Keratinocyte (primary cell): ENCODE results near the gene MFSD6. TPM values are rescaled to one million over a fixed set of nuclear protein-coding genes. Genes with fewer than 3 reads are reported as not detected.

Source experiments
- DNase-seq: peaks from one replicate; pipeline ENCODE4 v3.0.0-alpha.2; 2011; ENCODE audit warnings: low read depth, missing footprints, low spot score
- FAIRE-seq: peaks from 2 replicates; lab custom pipeline; 2011; peaks lifted over from hg19 to GRCh38; lab: Jason Lieb, UNC
- H2AFZ ChIP-seq: 2 replicates; pipeline ENCODE4 v1.6.0; 2012; ENCODE audit warnings: low read length, control low read depth, inconsistent platforms; ENCODE audit not compliant: control insufficient read depth
- H3K27ac ChIP-seq: 2 replicates; pipeline ENCODE4 v1.5.1; 2011; ENCODE audit warnings: low read length; ENCODE audit not compliant: control insufficient read depth, insufficient read depth
- H3K27me3 ChIP-seq: 3 replicates; pipeline ENCODE4 v1.6.0; 2011; ENCODE audit warnings: low read length; ENCODE audit not compliant: control insufficient read depth, insufficient read depth; ENCODE audit errors: extremely low read depth
- H3K36me3 ChIP-seq, 2 experiments: 2 replicates in 1 of 2; 3 replicates in 1 of 2; pipeline ENCODE4 v1.5.1; 2011; ENCODE audit warnings: low read length in 2 of 2, mild to moderate bottlenecking in 1 of 2; ENCODE audit not compliant: control insufficient read depth in 2 of 2, insufficient read depth in 2 of 2; ENCODE audit errors: extremely low read depth in 1 of 2
- H3K4me1 ChIP-seq: 3 replicates; pipeline ENCODE4 v1.5.1; 2011; ENCODE audit warnings: low read length; ENCODE audit not compliant: control insufficient read depth, insufficient read depth; ENCODE audit errors: extremely low read depth
- H3K4me2 ChIP-seq: 3 replicates; pipeline ENCODE4 v1.6.0; 2011; ENCODE audit warnings: low read depth, low read length; ENCODE audit not compliant: control insufficient read depth, insufficient read depth; ENCODE audit errors: extremely low read depth
- H3K4me3 ChIP-seq, 3 experiments: fragments of 200-600 bp in 1 of 3; sonication (generic) in 1 of 3; 2 replicates in 2 of 3; 3 replicates in 1 of 3; pipeline ENCODE4 v1.5.1; 2011 to 2016; ENCODE audit warnings: low read length in 3 of 3, mild to moderate bottlenecking in 3 of 3, control low read depth in 2 of 3, inconsistent platforms in 1 of 3, low read depth in 1 of 3, mixed read lengths in 1 of 3, mixed run types in 1 of 3, moderate library complexity in 1 of 3; ENCODE audit not compliant: control insufficient read depth in 2 of 3, insufficient read depth in 2 of 3; ENCODE audit errors: extremely low read depth in 1 of 3
- H3K79me2 ChIP-seq: 2 replicates; pipeline ENCODE4 v1.6.0; 2012; ENCODE audit warnings: low read length; ENCODE audit not compliant: control insufficient read depth, insufficient read depth
- H3K9ac ChIP-seq: 3 replicates; pipeline ENCODE4 v1.6.0; 2011; ENCODE audit warnings: low read length; ENCODE audit not compliant: control insufficient read depth, insufficient read depth; ENCODE audit errors: extremely low read depth
- H3K9me1 ChIP-seq: 3 replicates; pipeline ENCODE4 v1.6.0; 2011; ENCODE audit warnings: low read length; ENCODE audit not compliant: control insufficient read depth, insufficient read depth; ENCODE audit errors: extremely low read depth
- H3K9me3 ChIP-seq: 2 replicates; pipeline ENCODE4 v1.5.1; 2012; ENCODE audit warnings: low read depth, low read length; ENCODE audit not compliant: control insufficient read depth
- H4K20me1 ChIP-seq: 3 replicates; pipeline ENCODE4 v1.6.0; 2011; ENCODE audit warnings: low read length; ENCODE audit not compliant: control insufficient read depth, insufficient read depth; ENCODE audit errors: extremely low read depth
- CTCF ChIP-seq, 3 experiments: IDR thresholded peaks in 1 of 3; conservative IDR thresholded peaks in 1 of 3; optimal IDR thresholded peaks in 1 of 3; 2 replicates in 2 of 3; 3 replicates in 1 of 3; pipeline versions ENCODE3 to v1.5.1; 2011; ENCODE audit warnings: low read length in 3 of 3, mild to moderate bottlenecking in 3 of 3, moderate library complexity in 2 of 3, control low read depth in 1 of 3, inconsistent platforms in 1 of 3; ENCODE audit not compliant: insufficient read depth in 2 of 3; ENCODE audit errors: extremely low read depth in 1 of 3
- EZH2 ChIP-seq: IDR thresholded peaks from one replicate; pipeline ENCODE4 v1.6.1; 2012; ENCODE audit warnings: inconsistent platforms, mild to moderate bottlenecking, low read length, moderate library complexity
- dilution Hi-C: fragments of 300-500 bp; cut with MboI; formaldehyde crosslinking; loops from one replicate; pipeline ENCODE4 v1.7.0; 2020; ENCODE audit warnings: low sequenced_read_pairs; ENCODE audit not compliant: extremely low pct_ligation_motif_present
- polyA plus RNA-seq, 5 experiments: library from polyadenylated mRNA; depleted of rRNA in 3 of 5; stranded (reverse) in 3 of 5; stranded (forward) in 1 of 5; unstranded in 1 of 5; fragments of >200 nt; gene quantifications; 1 replicate in 1 of 5; 2 replicates in 3 of 5; 3 replicates in 1 of 5; pipeline versions ENCODE4 v1.2.1 to v1.2.3, GENCODE V29; 2011 to 2012; ENCODE audit warnings: missing spikeins in 2 of 5, low read depth in 1 of 5, low replicate concordance in 1 of 5

MFSD6 gene
- polyA plus RNA-seq, 1 donor (not counting 4 experiments of a cell fraction or from before 2014, with no cell fraction given) = 11.0 TPM

GRCh38 chr2:190405070-190405469 is 3.1 kb upstream of the MFSD6 start:
- H3K27ac ChIP-seq = no peak overlapping the region
- H3K4me2 ChIP-seq = no peak overlapping the region
- no peaks in the 10 kb centered on the region for H3K27me3 ChIP-seq
- no peak for DNase-seq
- peaks cover 16% of the 10 kb centered on the region for H3K4me1 ChIP-seq
- no peaks in the 10 kb centered on the region for H3K9me3 ChIP-seq
- H2AFZ ChIP-seq = no peak overlapping the region
- H3K79me2 ChIP-seq = no peaks in the 10 kb centered on the region
- H3K9ac ChIP-seq = no peak overlapping the region
- no peaks in the 10 kb centered on the region for H4K20me1 ChIP-seq
- FAIRE-seq = no peak
- no peak overlapping the region for H3K4me3 ChIP-seq
- dilution Hi-C loops = no loop called here
- TF ChIP-seq CTCF (optimal IDR thresholded peaks at IDR 0.05 in 1 of 3, IDR thresholded peaks at IDR 0.05 in 1 of 3, conservative IDR thresholded peaks at IDR 0.05 in 1 of 3; ENCODE audit: extremely low read depth in 1 of 3, insufficient read depth in 2 of 3, low read length in 3 of 3) (no peak), EZH2 (no peak)
- H3K36me3 ChIP-seq = no peaks in the 10 kb centered on the region
- no peaks in the 10 kb centered on the region for H3K9me1 ChIP-seq

- H3K9ac ChIP-seq = no peak overlapping the region
- no peak overlapping the region for H3K4me3 ChIP-seq
- TF ChIP-seq EZH2 (no peak), CTCF (optimal IDR thresholded peaks at IDR 0.05 in 1 of 3, IDR thresholded peaks at IDR 0.05 in 1 of 3, conservative IDR thresholded peaks at IDR 0.05 in 1 of 3; ENCODE audit: extremely low read depth in 1 of 3, insufficient read depth in 2 of 3, low read length in 3 of 3) (no peak)
- H3K79me2 ChIP-seq = no peaks in the 10 kb centered on the region
- no peaks in the 10 kb centered on the region for H4K20me1 ChIP-seq
- H3K4me2 ChIP-seq = no peak overlapping the region
- H3K36me3 ChIP-seq = no peaks in the 10 kb centered on the region
- H3K4me1 ChIP-seq = peaks cover 16% of the 10 kb centered on the region
- no peak for FAIRE-seq
- H3K9me1 ChIP-seq = no peaks in the 10 kb centered on the region
- H3K9me3 ChIP-seq = no peaks in the 10 kb centered on the region
- H2AFZ ChIP-seq = no peak overlapping the region
- no peak for DNase-seq
- dilution Hi-C loops = no loop called here
- no peaks in the 10 kb centered on the region for H3K27me3 ChIP-seq
- H3K27ac ChIP-seq = no peak overlapping the region
Observed at GRCh38 chr2:190405995-190406394, 2.2 kb upstream of the MFSD6 start.
